GM23338 (cell line): ENCODE results near the gene VDR. TPM values are rescaled to one million over a fixed set of nuclear protein-coding genes. Genes with fewer than 3 reads are reported as not detected.

Experiments used
- ATAC-seq: fragments of 200-7000 bp; cut with Tn5 transposase; 3 replicates; pipeline ENCODE4 v1.9.1; 2020
- DNase-seq: peaks from one replicate; pipeline ENCODE4 v3.0.0-alpha.2; 2015; ENCODE audit warnings: low spot score
- H2AFZ ChIP-seq: fragments of 200-600 bp; sonication (generic); 2 replicates; pipeline ENCODE4 v1.8.0; 2016; ENCODE audit warnings: antibody characterized with exemption, mild to moderate bottlenecking, moderate library complexity
- H3F3A ChIP-seq: fragments of 200-600 bp; sonication (generic); replicated peaks from 2 replicates; pipeline ENCODE4 v1.8.0; 2017; ENCODE audit warnings: antibody characterized with exemption, mixed run types, low read depth
- H3K27ac ChIP-seq: fragments of 200-600 bp; sonication (generic); 2 replicates; pipeline ENCODE4 v1.6.1; 2016; ENCODE audit warnings: low read depth
- H3K27me3 ChIP-seq: fragments of 200-600 bp; sonication (generic); 2 replicates; pipeline ENCODE4 v1.8.0; 2016; ENCODE audit warnings: mild to moderate bottlenecking, mixed run types, moderate library complexity; ENCODE audit not compliant: insufficient read depth
- H3K36me3 ChIP-seq: fragments of 200-600 bp; sonication (generic); 2 replicates; pipeline ENCODE4 v1.8.0; 2016; ENCODE audit warnings: mild to moderate bottlenecking; ENCODE audit not compliant: insufficient read depth
- H3K4me1 ChIP-seq: fragments of 200-600 bp; sonication (generic); 2 replicates; pipeline ENCODE4 v1.8.0; 2016; ENCODE audit warnings: mild to moderate bottlenecking, moderate library complexity; ENCODE audit not compliant: insufficient read depth
- H3K4me2 ChIP-seq: fragments of 200-600 bp; sonication (generic); 2 replicates; pipeline ENCODE4 v1.7.1; 2017; ENCODE audit warnings: mixed run types
- H3K4me3 ChIP-seq: fragments of 200-600 bp; sonication (generic); 2 replicates; pipeline ENCODE4 v1.6.1; 2016; ENCODE audit warnings: mixed run types
- H3K79me2 ChIP-seq: fragments of 200-600 bp; sonication (generic); replicated peaks from 2 replicates; pipeline ENCODE4 v1.8.0; 2017; ENCODE audit warnings: mild to moderate bottlenecking; ENCODE audit not compliant: insufficient read depth
- H3K9me2 ChIP-seq: fragments of 200-600 bp; sonication (generic); 2 replicates; pipeline ENCODE4 v1.8.0; 2017; ENCODE audit not compliant: insufficient read depth
- H4K20me1 ChIP-seq: fragments of 200-600 bp; sonication (generic); replicated peaks from 2 replicates; pipeline ENCODE4 v1.8.0; 2017; ENCODE audit warnings: mild to moderate bottlenecking; ENCODE audit not compliant: insufficient read depth
- H3K27ac Mint-ChIP-seq: 2 replicates; pipeline ENCODE4 v1.8.0; 2020; ENCODE audit warnings: inconsistent platforms, mild to moderate bottlenecking, moderate library complexity, mixed read lengths
- H3K27me3 Mint-ChIP-seq: 3 replicates; pipeline ENCODE4 v1.8.0; 2022; ENCODE audit warnings: low read depth, mild to moderate bottlenecking, moderate library complexity, mixed read lengths, inconsistent platforms; ENCODE audit not compliant: insufficient read depth, poor library complexity
- H3K36me3 Mint-ChIP-seq: 3 replicates; pipeline ENCODE4 v1.8.0; 2021; ENCODE audit warnings: low read depth, mild to moderate bottlenecking, inconsistent platforms, moderate library complexity, mixed read lengths
- H3K4me1 Mint-ChIP-seq: 3 replicates; pipeline ENCODE4 v1.8.0; 2020; ENCODE audit warnings: mild to moderate bottlenecking, inconsistent platforms, mixed read lengths
- H3K4me3 Mint-ChIP-seq: 3 replicates; pipeline ENCODE4 v1.8.0; 2021; ENCODE audit warnings: moderate library complexity, mild to moderate bottlenecking, inconsistent platforms, mixed read lengths
- H3K9me3 Mint-ChIP-seq: 3 replicates; pipeline ENCODE4 v1.8.0; 2020; ENCODE audit warnings: moderate library complexity, mild to moderate bottlenecking, inconsistent platforms, mixed read lengths
- CREB1 ChIP-seq: fragments of 250-450 bp; sonication (Bioruptor Pico); IDR thresholded peaks from 2 replicates; pipeline ENCODE4 v1.5.0; 2020; ENCODE audit warnings: low read depth, mild to moderate bottlenecking, moderate library complexity
- EZH2phosphoT487 ChIP-seq: fragments of 200-600 bp; sonication (generic); IDR thresholded peaks from one replicate; pipeline ENCODE4 v1.8.1; 2018; ENCODE audit warnings: antibody characterized with exemption; ENCODE audit not compliant: unreplicated experiment
- POLR2AphosphoS5 ChIP-seq: IDR thresholded peaks from 2 replicates; pipeline ENCODE4 v1.6.1; 2016; ENCODE audit warnings: antibody characterized with exemption, low read depth
- STAT1 ChIP-seq: IDR thresholded peaks from one replicate; pipeline ENCODE4 v1.6.1; 2016; ENCODE audit warnings: antibody characterized with exemption; ENCODE audit not compliant: unreplicated experiment
- ZNF114 ChIP-seq: fragments of 250-450 bp; sonication (Bioruptor Pico); IDR thresholded peaks from 2 replicates; pipeline ENCODE4 v1.5.0; 2020; ENCODE audit warnings: mild to moderate bottlenecking, moderate library complexity
- ZNF331 ChIP-seq: fragments of 250-450 bp; sonication (Bioruptor Pico); IDR thresholded peaks from 2 replicates; pipeline ENCODE4 v1.5.0; 2020; ENCODE audit warnings: low read depth, mild to moderate bottlenecking, moderate library complexity
- polyA plus RNA-seq: library from polyadenylated mRNA; unstranded; fragments of >200 nt; fragmentation: Nextera tagmentation; extraction: Ambion mirVana; gene quantifications from 2 replicates; pipeline ENCODE4 v1.2.1, GENCODE V29; 2016
- total RNA-seq: library from RNA; depleted of rRNA; stranded (reverse); fragments of >200 nt; shearing (Covaris generic); gene quantifications from 2 replicates; pipeline ENCODE4 v1.2.3, GENCODE V29; 2014
- TF ChIP-seq, protein P1 (sequence below): IDR thresholded peaks from 2 replicates; pipeline ENCODE4 v1.6.1; 2016; ENCODE audit warnings: antibody characterized with exemption
- TF ChIP-seq, protein P2 (sequence below): IDR thresholded peaks from one replicate; pipeline ENCODE4 v1.6.1; 2018; ENCODE audit warnings: antibody characterized with exemption; ENCODE audit not compliant: unreplicated experiment

VDR gene
- total and polyA plus RNA-seq, 2 experiments from 2014 or later = 0.37 to 1.4 TPM

DNA sequence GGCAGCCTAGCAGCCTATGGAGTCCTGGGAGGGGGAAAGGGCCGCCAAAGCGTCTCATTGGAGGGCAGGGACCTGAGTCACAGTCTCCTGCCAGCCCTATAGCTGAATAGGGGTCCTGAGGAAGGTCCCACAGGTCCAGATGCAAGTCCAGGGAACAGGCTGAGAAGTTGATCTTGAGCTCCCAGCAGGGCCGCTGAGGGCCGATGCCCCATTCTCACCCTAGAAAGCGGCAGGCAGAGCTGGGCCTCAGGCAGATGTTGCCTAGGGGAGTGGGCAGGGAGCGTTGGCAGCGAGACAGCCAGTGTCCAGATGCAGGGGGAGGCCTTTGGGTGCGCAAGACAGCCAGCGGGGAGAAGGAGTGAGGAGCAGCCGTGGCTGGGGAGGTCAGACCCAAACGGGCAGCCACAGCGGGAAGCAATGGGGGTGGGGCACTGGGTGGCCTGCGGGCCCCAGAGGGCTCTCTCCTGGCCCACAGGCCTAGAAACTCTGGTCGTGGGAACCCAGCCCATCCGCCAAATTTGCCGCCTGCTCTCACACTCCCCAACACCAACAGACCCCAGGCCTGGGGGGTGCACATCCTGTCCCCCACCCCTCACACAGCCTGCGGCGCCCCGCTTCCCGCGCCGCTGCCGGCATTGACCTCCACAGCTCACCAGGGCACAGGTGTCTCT, 86.2 kb downstream of the VDR start (continued):
- TF ChIP-seq, protein P1, sequence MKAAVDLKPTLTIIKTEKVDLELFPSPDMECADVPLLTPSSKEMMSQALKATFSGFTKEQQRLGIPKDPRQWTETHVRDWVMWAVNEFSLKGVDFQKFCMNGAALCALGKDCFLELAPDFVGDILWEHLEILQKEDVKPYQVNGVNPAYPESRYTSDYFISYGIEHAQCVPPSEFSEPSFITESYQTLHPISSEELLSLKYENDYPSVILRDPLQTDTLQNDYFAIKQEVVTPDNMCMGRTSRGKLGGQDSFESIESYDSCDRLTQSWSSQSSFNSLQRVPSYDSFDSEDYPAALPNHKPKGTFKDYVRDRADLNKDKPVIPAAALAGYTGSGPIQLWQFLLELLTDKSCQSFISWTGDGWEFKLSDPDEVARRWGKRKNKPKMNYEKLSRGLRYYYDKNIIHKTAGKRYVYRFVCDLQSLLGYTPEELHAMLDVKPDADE = no peak
- TF ChIP-seq EZH2phosphoT487 = no peak
- TF ChIP-seq POLR2AphosphoS5 = no peak
- TF ChIP-seq STAT1 = no peak
- TF ChIP-seq CREB1 (CRISPR knock-in tag) = no peak
- no peak for TF ChIP-seq ZNF331 (CRISPR knock-in tag)
- TF ChIP-seq, protein P2, sequence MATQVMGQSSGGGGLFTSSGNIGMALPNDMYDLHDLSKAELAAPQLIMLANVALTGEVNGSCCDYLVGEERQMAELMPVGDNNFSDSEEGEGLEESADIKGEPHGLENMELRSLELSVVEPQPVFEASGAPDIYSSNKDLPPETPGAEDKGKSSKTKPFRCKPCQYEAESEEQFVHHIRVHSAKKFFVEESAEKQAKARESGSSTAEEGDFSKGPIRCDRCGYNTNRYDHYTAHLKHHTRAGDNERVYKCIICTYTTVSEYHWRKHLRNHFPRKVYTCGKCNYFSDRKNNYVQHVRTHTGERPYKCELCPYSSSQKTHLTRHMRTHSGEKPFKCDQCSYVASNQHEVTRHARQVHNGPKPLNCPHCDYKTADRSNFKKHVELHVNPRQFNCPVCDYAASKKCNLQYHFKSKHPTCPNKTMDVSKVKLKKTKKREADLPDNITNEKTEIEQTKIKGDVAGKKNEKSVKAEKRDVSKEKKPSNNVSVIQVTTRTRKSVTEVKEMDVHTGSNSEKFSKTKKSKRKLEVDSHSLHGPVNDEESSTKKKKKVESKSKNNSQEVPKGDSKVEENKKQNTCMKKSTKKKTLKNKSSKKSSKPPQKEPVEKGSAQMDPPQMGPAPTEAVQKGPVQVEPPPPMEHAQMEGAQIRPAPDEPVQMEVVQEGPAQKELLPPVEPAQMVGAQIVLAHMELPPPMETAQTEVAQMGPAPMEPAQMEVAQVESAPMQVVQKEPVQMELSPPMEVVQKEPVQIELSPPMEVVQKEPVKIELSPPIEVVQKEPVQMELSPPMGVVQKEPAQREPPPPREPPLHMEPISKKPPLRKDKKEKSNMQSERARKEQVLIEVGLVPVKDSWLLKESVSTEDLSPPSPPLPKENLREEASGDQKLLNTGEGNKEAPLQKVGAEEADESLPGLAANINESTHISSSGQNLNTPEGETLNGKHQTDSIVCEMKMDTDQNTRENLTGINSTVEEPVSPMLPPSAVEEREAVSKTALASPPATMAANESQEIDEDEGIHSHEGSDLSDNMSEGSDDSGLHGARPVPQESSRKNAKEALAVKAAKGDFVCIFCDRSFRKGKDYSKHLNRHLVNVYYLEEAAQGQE = no peak

DNA sequence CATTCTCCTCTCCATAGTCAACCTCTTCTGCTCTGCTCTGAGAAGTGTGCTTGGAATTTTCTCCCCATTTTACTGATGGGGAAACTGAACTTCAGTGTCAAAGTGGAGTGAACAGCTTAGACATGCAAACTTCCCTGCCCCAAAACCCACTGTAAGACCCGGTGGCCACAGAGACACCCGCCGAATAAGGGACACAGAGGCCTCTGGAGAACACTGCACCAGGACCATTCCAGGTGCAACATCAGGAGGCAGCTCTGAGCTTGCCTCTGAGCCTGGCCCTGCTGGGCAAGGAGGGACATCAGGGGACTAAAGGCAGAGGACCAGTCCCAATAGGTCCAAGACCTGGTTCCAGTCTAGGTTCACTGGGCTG, 86.8 kb downstream of the VDR start:
- H3K36me3 Mint-ChIP-seq = peaks cover 11% of the 10 kb centered on the region
- Histone ChIP-seq H3K79me2 (peaks cover 60% of the 10 kb centered on the region), H3K4me1 (peaks cover 68% of the 10 kb centered on the region)

More for the DNA sequence above, 86.8 kb downstream of the VDR start:
- Mint-ChIP-seq H3K9me3 (no peaks in the 10 kb centered on the region), H3K27ac (no peak overlapping the region; the same call in 1 of the 2 replicates), H3K4me3 (peak overlapping the region; percentile 80), H3K27me3 (peaks cover 18% of the 10 kb centered on the region), H3K4me1 (peaks cover 73% of the 10 kb centered on the region)
- TF ChIP-seq, protein P1 = no peak
- TF ChIP-seq EZH2phosphoT487 (no peak), ZNF114 (CRISPR knock-in tag) (no peak)
- TF ChIP-seq, protein P2 = no peak
- peak overlapping the region; percentile 99 for H3K4me2 ChIP-seq
- H2AFZ ChIP-seq = no peak overlapping the region
- H3K27ac ChIP-seq = no peak overlapping the region
- peaks cover 10% of the 10 kb centered on the region for H4K20me1 ChIP-seq
- DNase-seq (no peak), ATAC-seq (no peak)
- 0 out of 2 replicates have a peak, but pooled peaks cover 3% of the 10 kb centered on the region for H3K9me2 ChIP-seq
- peak overlapping the region; percentile 87; the same call in 1 of the 2 replicates for H3K4me3 ChIP-seq
- H3K36me3 ChIP-seq = no peaks in the 10 kb centered on the region
- peaks cover 15% of the 10 kb centered on the region; the same call in 1 of the 2 replicates for H3F3A ChIP-seq
- no peaks in the 10 kb centered on the region for H3K27me3 ChIP-seq
